ENCODE measurements around the gene VAV3. TPM values are rescaled to one million over a fixed set of nuclear protein-coding genes. Genes with fewer than 3 reads are reported as not detected.

Gene VAV3
- total RNA-seq, 2 experiments from 2014 or later: 1.3 to 1.9 TPM

DNA sequence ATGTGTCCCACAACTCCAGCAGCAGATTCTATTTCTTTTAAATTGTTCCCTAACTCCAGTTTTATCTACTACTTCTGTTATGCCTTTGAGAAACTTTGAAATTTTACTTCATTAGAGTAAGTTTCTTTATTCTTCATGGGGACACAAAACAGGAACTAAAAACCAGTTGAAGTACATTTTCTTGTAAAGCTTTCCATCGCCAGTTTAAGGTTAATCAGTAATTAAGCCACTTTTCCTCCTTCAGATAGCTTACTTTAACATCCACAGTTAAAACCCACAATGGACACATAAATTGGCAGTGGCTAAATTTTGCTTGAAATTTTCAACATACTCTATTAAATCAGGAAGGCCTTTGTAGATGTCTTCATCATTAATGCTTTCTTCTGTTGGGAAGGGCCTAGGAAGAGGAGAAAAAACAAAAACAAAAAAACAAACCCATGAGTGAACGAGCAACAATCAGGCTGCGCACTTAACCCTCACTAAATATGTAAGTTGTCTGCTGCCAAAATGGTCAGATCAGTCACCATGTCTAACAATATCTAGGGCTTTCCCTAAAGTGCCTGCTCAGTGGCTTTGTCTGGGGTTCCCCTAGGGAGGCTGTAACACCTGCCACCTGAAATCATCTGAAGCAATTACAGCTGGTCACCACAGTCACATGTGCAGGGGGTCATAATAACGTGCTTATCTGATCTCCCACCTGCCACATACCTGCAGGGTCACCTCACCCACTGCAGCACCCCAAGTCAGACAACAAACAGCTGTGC lies 187.9 kb downstream of the VAV3 start:
- H3K27ac Mint-ChIP-seq: no peak overlapping the region
- ChIA-PET CTCF (interaction anchor here (5.5 kb wide), 1 partner anchor 348 kb away, joined by 17 read pairs; no protein-coding TSS in a partner anchor), POLR2A (interaction anchor here (0.6 kb wide), 1 partner anchor 64 kb away, joined by 4 read pairs; no protein-coding TSS in a partner anchor)
- DNase-seq (no peak), ATAC-seq (no peak)
- no peaks in the 10 kb centered on the region for H3K9me3 Mint-ChIP-seq (ENCODE audit: low read depth)
- no peak overlapping the region for H3K4me3 Mint-ChIP-seq
- intact Hi-C loops (cut with DNase I, micrococcal nuclease): no loop called here
- no peaks in the 10 kb centered on the region for H3K27me3 Mint-ChIP-seq
- H3K36me3 Mint-ChIP-seq (ENCODE audit: low read depth): no peaks in the 10 kb centered on the region
- H3K4me1 Mint-ChIP-seq: peaks cover under 1% of the 10 kb centered on the region

DNA sequence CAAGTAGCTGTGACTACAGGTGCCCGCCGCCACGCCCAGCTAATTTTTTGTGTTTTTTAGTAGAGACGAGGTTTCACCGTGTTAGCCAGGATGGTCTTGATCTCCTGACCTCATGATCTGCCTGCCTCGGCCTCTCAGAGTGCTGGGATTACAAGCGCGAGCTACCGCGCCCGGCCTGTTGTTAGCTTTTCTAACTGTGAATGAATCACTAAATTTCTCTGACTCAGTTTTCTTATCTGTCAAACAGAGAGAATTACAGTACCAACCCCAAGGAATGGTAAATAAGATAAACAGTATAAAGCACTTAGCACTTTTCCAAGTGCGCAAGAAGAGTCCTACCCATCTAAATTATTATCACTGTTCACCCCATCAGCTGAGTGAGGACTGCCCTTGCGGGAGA lies 193.6 kb downstream of the VAV3 start:
- ATAC-seq (no peak), DNase-seq (no peak)
- no peaks in the 10 kb centered on the region for H3K9me3 Mint-ChIP-seq (ENCODE audit: low read depth)
- CTCF ChIA-PET: interaction anchor here (0.8 to 1.0 kb wide), 2 partner anchors 9 to 355 kb away, joined by 3 read pairs; no protein-coding TSS in a partner anchor
- H3K27me3 Mint-ChIP-seq: no peaks in the 10 kb centered on the region
- POLR2A ChIA-PET: no interaction called here
- H3K4me1 Mint-ChIP-seq: no peaks in the 10 kb centered on the region
- no peak overlapping the region for H3K4me3 Mint-ChIP-seq
- H3K36me3 Mint-ChIP-seq (ENCODE audit: low read depth): no peaks in the 10 kb centered on the region
- intact Hi-C loops (cut with DNase I, micrococcal nuclease): no loop called here
- H3K27ac Mint-ChIP-seq: no peak overlapping the region

DNA sequence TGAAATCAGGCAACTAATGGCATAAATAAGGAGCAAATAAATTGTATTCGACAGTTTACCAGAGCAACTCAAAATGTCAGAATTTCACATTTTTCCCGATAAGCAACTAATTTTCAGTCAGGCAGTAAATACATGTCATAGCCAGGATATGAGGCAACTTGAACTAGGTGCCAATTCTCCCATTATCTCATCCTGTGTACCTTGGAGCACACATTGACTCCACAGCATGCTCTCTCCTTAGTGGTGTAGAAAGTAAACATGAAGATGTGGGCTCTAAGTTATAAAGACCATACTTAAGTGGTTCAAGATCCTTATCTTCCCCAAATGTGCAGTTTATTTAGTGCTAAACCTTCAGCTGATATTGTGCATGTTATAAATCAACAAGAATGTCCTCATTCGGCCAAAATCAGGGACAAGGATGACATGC lies 197.8 kb downstream of the VAV3 start:
- CTCF ChIA-PET: interaction anchor here (1.0 to 1.6 kb wide), 2 partner anchors 17 to 358 kb away, joined by 3 to 5 read pairs; no protein-coding TSS in a partner anchor
- H3K27me3 Mint-ChIP-seq: no peaks in the 10 kb centered on the region
- intact Hi-C loops (cut with DNase I, micrococcal nuclease): no loop called here

DNA sequence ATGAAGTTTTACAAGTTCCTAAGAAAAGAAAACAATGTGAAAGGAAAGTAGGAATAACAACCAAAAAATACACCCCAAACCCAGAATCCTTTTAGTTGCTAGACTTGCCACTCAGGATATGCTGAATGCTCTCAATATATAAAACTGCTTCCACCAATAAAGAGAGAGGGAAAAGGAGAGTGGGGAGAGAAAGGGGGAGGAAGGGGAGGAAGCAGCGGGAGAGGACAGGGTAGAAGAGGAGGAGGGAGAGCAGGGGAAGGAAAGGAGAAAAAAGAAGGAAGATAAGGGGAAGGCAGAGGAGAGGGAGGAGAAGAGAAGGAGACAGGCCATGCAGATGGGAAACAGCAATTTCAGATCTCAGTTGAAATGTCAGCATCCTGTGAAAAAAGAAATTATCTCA lies 198.4 kb downstream of the VAV3 start:
- Mint-ChIP-seq H3K4me1 (no peaks in the 10 kb centered on the region), H3K36me3 (ENCODE audit: low read depth) (no peaks in the 10 kb centered on the region), H3K9me3 (ENCODE audit: low read depth) (no peaks in the 10 kb centered on the region), H3K27ac (no peak overlapping the region), H3K27me3 (no peaks in the 10 kb centered on the region), H3K4me3 (no peak overlapping the region)
- ChIA-PET CTCF (interaction anchor here (1.6 kb wide), 1 partner anchor 16 kb away, joined by 5 read pairs; no protein-coding TSS in a partner anchor), POLR2A (no interaction called here)
- intact Hi-C loops (cut with DNase I, micrococcal nuclease): no loop called here
- ATAC-seq: no peak
- DNase-seq: no peak

More for the DNA sequence above, 197.8 kb downstream of the VAV3 start:
- Mint-ChIP-seq H3K4me3 (no peak overlapping the region), H3K27ac (no peak overlapping the region), H3K4me1 (no peaks in the 10 kb centered on the region), H3K36me3 (ENCODE audit: low read depth) (no peaks in the 10 kb centered on the region), H3K9me3 (ENCODE audit: low read depth) (no peaks in the 10 kb centered on the region)
- no peak for DNase-seq
- POLR2A ChIA-PET: no interaction called here
- ATAC-seq: no peak

DNA sequence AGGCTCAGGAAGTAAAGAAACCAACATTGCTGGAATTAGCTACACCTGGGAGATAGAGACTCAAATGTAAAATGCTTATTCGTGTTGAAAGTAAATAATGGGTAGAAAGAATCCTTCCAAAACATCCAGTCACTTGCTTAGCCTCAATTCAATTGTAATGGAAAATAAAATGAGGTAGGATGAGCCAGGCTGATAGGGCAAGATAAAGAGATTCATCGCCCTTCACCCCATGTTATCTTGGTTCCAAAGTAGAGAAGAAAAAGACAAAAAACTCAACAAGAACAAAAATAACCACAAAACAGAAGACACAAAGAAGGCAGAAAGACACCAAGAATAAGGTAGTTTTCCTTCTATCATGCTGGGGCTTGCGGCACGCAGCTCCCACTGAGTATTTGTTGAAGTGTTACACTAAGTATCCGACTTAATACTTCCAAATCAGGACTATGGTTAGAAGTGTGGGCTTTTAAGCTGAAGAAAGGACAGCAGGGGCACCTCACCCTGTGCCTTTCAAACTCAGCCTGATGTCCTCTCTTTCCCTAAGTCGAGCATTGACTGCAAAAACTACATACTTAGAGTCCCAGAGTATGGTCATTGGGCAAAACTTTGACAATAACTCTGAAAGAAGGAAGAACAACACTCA lies 202.1 kb downstream of the VAV3 start:
- CTCF ChIA-PET: interaction anchor here (0.6 to 1.0 kb wide), 2 partner anchors 8 to 19 kb away, joined by 3 read pairs; no protein-coding TSS in a partner anchor
- Mint-ChIP-seq H3K36me3 (ENCODE audit: low read depth) (peaks cover 2% of the 10 kb centered on the region), H3K4me3 (no peak overlapping the region), H3K4me1 (no peaks in the 10 kb centered on the region), H3K27ac (no peak overlapping the region), H3K9me3 (ENCODE audit: low read depth) (no peaks in the 10 kb centered on the region), H3K27me3 (no peaks in the 10 kb centered on the region)
- POLR2A ChIA-PET: no interaction called here
- DNase-seq (no peak), ATAC-seq (no peak)
- intact Hi-C loops (cut with DNase I, micrococcal nuclease): no loop called here

DNA sequence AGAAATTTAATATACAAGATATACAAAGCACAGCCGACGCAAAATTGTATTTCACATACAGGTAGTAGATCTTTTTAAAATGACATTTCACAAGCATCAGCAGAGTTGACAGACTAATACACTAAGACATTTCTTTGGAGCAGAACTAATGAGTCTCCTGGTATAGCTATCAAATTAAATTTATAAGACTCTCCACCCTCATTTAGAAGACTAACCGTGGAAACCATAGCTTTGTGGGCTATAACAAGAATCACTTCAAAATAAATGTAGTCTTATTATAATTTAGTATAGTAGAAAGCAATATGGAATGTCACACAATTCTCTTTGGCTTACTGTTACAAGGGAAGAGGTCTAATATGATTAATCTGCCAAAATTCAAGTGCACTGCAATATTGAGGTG lies 204.9 kb downstream of the VAV3 start:
- Mint-ChIP-seq H3K27ac (no peak overlapping the region), H3K9me3 (ENCODE audit: low read depth) (no peaks in the 10 kb centered on the region), H3K4me1 (no peaks in the 10 kb centered on the region), H3K27me3 (no peaks in the 10 kb centered on the region), H3K4me3 (no peak overlapping the region), H3K36me3 (ENCODE audit: low read depth) (peaks cover 2% of the 10 kb centered on the region)
- intact Hi-C loops (cut with DNase I, micrococcal nuclease): no loop called here
- ChIA-PET CTCF (interaction anchor here (0.7 to 1.8 kb wide), 3 partner anchors 10 to 441 kb away, joined by 3 to 6 read pairs (median 3); no protein-coding TSS in a partner anchor), POLR2A (no interaction called here)
- DNase-seq (no peak), ATAC-seq (no peak)

DNA sequence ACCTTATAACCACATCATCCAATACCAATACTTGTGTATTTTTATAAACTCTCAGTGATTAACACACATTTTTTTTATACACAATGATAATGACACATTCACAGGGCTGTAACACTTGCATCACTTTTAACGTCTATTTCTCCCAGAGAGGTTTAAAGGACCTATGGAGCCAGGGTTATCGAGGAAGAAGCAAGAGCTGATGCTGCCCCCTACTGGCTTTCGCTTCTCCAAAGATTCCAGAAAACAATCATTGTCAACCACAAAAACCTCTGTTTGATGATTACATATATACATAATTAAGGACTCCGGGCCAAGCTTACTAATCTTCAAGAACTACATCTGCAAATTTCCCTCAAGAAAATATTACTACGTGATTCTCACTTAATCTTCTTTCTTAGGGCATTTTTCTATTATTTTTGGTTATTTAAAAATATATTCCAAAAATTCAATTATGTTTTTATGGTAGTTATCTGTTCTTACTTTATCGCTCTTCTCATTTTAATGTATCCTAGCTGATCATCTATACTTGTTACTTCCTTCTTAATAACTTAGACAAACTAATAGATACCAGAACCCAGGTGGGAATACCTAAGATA lies 214.5 kb downstream of the VAV3 start:
- intact Hi-C loops (cut with DNase I, micrococcal nuclease): loop anchor here (1.0 to 2.0 kb wide), 4 partner anchors 320 to 553 kb away; no protein-coding TSS in a partner anchor
- no peaks in the 10 kb centered on the region for H3K36me3 Mint-ChIP-seq (ENCODE audit: low read depth)
- H3K4me3 Mint-ChIP-seq: no peak overlapping the region
- DNase-seq: peak; percentile 76
- ATAC-seq: no peak
- CTCF ChIA-PET: interaction anchor here (1.1 to 2.0 kb wide), 5 partner anchors 9 to 322 kb away, joined by 3 to 8 read pairs (median 6); no protein-coding TSS in a partner anchor
- no peak overlapping the region for H3K27ac Mint-ChIP-seq
- POLR2A ChIA-PET: no interaction called here
- no peaks in the 10 kb centered on the region for H3K27me3 Mint-ChIP-seq
- no peaks in the 10 kb centered on the region for H3K9me3 Mint-ChIP-seq (ENCODE audit: low read depth)
- H3K4me1 Mint-ChIP-seq: no peaks in the 10 kb centered on the region

DNA sequence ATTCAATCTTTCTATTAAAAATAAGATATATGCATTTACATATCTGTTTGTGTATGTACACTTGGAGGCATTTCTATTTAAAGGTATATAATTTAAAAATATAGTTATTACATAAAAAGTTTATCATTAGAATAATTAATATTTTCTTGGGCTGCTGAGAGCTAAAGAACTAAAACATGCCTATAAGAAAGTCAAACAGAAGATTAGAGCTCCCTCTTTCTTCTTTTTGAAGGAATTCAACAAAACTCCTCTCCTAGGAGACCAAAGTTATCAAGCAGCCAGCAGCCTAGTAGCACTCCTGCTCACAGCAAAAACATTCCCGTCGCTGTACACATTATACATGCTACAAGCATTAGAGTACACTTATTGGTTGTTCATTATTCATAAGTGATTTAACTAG lies 216.4 kb downstream of the VAV3 start:
- no peak for ATAC-seq
- Mint-ChIP-seq H3K27me3 (no peaks in the 10 kb centered on the region), H3K36me3 (ENCODE audit: low read depth) (no peaks in the 10 kb centered on the region), H3K4me3 (no peak overlapping the region), H3K4me1 (no peaks in the 10 kb centered on the region), H3K27ac (no peak overlapping the region), H3K9me3 (ENCODE audit: low read depth) (no peaks in the 10 kb centered on the region)
- intact Hi-C loops (cut with DNase I, micrococcal nuclease): loop anchor here in 1 of 2 experiments (10.0 kb wide), 1 partner anchor 204 kb away; no protein-coding TSS in a partner anchor
- POLR2A ChIA-PET: no interaction called here
- CTCF ChIA-PET: interaction anchor here (2.0 kb wide), 1 partner anchor 317 kb away, joined by 8 read pairs; no protein-coding TSS in a partner anchor
- DNase-seq: no peak

DNA sequence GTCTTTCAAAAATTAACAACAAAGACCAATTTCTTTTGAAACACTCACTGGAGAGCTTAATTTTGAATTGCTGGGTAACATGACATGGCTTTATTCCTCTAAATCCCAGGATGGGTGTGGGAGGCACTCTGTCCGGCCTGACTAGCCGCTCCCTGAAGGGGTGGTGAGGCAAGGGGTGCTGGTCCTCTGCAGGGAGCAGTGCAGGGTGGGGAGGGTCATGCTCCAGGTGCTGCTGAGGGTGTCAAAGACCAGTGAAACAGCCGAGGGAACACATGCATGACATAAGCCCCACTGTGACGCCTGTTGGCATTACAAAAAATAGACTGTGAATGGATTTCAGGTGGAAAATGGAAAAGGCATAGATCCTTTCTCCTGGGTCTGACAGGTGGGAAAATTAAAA lies 223.7 kb downstream of the VAV3 start:
- no peaks in the 10 kb centered on the region for H3K4me1 Mint-ChIP-seq
- ChIA-PET CTCF (interaction anchor here (1.2 kb wide), 1 partner anchor 10 kb away, joined by 5 read pairs; no protein-coding TSS in a partner anchor), POLR2A (no interaction called here)
- H3K36me3 Mint-ChIP-seq (ENCODE audit: low read depth): no peaks in the 10 kb centered on the region
- no peaks in the 10 kb centered on the region for H3K27me3 Mint-ChIP-seq
- no peak for ATAC-seq
- H3K4me3 Mint-ChIP-seq: no peak overlapping the region
- intact Hi-C loops (cut with DNase I, micrococcal nuclease): loop anchor here in 1 of 2 experiments (10.0 kb wide), 1 partner anchor 196 kb away; no protein-coding TSS in a partner anchor
- H3K9me3 Mint-ChIP-seq (ENCODE audit: low read depth): no peaks in the 10 kb centered on the region
- DNase-seq: no peak
- no peak overlapping the region for H3K27ac Mint-ChIP-seq

DNA sequence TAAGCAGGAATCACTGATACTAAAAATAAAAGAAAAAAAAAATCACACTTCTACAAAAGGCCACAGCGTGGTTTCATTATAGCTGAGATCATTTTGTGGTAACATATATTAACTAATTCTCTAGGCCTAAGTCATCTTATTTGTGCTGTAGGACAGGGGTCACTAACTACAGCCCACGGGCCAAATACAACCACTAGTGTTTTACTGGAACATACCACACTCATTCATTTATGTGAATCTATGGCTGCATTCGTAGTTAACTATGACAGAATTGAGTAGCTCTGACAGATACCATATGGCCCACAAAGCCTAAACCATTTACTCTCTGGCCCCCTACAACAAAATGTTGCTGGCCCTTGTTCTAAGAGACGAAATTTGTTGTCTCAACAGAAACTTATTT lies 224.4 kb downstream of the VAV3 start:
- intact Hi-C loops (cut with DNase I, micrococcal nuclease): loop anchor here in 1 of 2 experiments (10.0 kb wide), 1 partner anchor 196 kb away; no protein-coding TSS in a partner anchor
- H3K36me3 Mint-ChIP-seq (ENCODE audit: low read depth): no peaks in the 10 kb centered on the region
- ChIA-PET POLR2A (no interaction called here), CTCF (interaction anchor here (1.0 to 1.2 kb wide), 2 partner anchors 11 to 26 kb away, joined by 3 to 5 read pairs; no protein-coding TSS in a partner anchor)
- no peaks in the 10 kb centered on the region for H3K9me3 Mint-ChIP-seq (ENCODE audit: low read depth)
- no peaks in the 10 kb centered on the region for H3K27me3 Mint-ChIP-seq
- DNase-seq: no peak
- ATAC-seq: no peak
- H3K4me3 Mint-ChIP-seq: no peak overlapping the region
- no peaks in the 10 kb centered on the region for H3K4me1 Mint-ChIP-seq
- H3K27ac Mint-ChIP-seq: no peak overlapping the region

DNA sequence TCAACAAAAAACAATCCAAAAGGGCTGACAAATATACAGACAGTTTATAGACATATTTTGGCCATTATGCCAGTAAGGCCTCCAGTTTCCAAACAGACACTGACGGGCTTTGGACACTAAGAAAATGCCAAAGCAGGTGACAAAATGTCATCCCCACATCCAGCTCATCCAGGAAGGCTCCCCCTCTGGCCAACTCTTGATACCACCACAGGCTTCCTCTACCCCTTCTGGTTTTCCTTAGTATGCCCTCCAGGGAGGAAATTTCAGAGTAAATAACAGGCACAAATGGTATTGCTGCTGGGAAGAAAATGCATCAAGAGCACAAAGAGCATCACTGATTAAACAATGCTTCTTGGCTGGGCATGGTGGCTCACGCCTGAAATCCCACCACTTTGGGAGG lies 225.3 kb downstream of the VAV3 start:
- no peak for ATAC-seq
- POLR2A ChIA-PET: no interaction called here
- no peaks in the 10 kb centered on the region for H3K4me1 Mint-ChIP-seq
- intact Hi-C loops (cut with DNase I, micrococcal nuclease): loop anchor here in 1 of 2 experiments (10.0 kb wide), 1 partner anchor 195 kb away; no protein-coding TSS in a partner anchor
- no peak overlapping the region for H3K4me3 Mint-ChIP-seq
- no peak for DNase-seq
- no peaks in the 10 kb centered on the region for H3K9me3 Mint-ChIP-seq (ENCODE audit: low read depth)
- no peaks in the 10 kb centered on the region for H3K36me3 Mint-ChIP-seq (ENCODE audit: low read depth)
- CTCF ChIA-PET: no interaction called here
- H3K27me3 Mint-ChIP-seq: no peaks in the 10 kb centered on the region
- no peak overlapping the region for H3K27ac Mint-ChIP-seq
